Mucosa of descending colon (tissue), 3 donors: ENCODE data around the gene APBA2. TPM values are rescaled to one million over a fixed set of nuclear protein-coding genes. Genes with fewer than 3 reads are reported as not detected.

Source experiments
- ATAC-seq: fragments of 200-7000 bp; cut with Tn5 transposase; one replicate; pipeline ENCODE4 v1.9.1; 2020; ENCODE audit warnings: mild to moderate bottlenecking, moderate library complexity
- DNase-seq, 3 donors: peaks; one replicate each; pipeline ENCODE4 v3.0.0-alpha.2; 2020
- H3K36me3 ChIP-seq: fragments of 200-600 bp; one replicate; pipeline ENCODE4 v1.8.0; 2021; ENCODE audit warnings: low read depth, mild to moderate bottlenecking
- H3K4me1 ChIP-seq: fragments of 200-600 bp; one replicate; pipeline ENCODE4 v1.8.0; 2021; ENCODE audit warnings: low read depth, mild to moderate bottlenecking
- H3K4me3 ChIP-seq: fragments of 200-600 bp; one replicate; pipeline ENCODE4 v1.8.0; 2021; ENCODE audit warnings: mild to moderate bottlenecking
- H3K9me3 ChIP-seq: fragments of 200-600 bp; one replicate; pipeline ENCODE4 v1.8.0; 2021; ENCODE audit warnings: mild to moderate bottlenecking
- intact Hi-C, 2 donors: fragments of 100-400 bp; cut with DNase I in 1 of 2; cut with micrococcal nuclease in 1 of 2; formaldehyde crosslinking; loops; one replicate each; pipeline versions ENCODE4 v1.11.0 to v1.11.1; 2022; cut with DNase I, micrococcal nuclease
- total RNA-seq, 3 donors: library from RNA; stranded (reverse); fragmentation: NEBNext Ultra II Directional in 2 of 3; extraction: Animal tissue kit (Norgen Biotek cat#: 25700) in 2 of 3; gene quantifications; one replicate each; pipeline versions ENCODE4 v1.2.1 to v1.2.4, GENCODE V29; 2021 to 2023
- TF ChIP-seq, protein P1 (sequence below): fragments of 200-600 bp; IDR thresholded peaks from one replicate; pipeline ENCODE4 v1.8.0; 2022; ENCODE audit warnings: antibody characterized with exemption, mild to moderate bottlenecking
- donor health status: DM: no; HTN: no; CAD: no; lungs with moderate emphysema.
- donor health status: DM: no; HTN: no; CAD: no.
- donor health status: DM: no; HTN: yes; CAD: no.

The APBA2 gene
- total RNA-seq, 3 donors from 2014 or later, result 0.69 to 2.0 (median 1.2) TPM

DNA sequence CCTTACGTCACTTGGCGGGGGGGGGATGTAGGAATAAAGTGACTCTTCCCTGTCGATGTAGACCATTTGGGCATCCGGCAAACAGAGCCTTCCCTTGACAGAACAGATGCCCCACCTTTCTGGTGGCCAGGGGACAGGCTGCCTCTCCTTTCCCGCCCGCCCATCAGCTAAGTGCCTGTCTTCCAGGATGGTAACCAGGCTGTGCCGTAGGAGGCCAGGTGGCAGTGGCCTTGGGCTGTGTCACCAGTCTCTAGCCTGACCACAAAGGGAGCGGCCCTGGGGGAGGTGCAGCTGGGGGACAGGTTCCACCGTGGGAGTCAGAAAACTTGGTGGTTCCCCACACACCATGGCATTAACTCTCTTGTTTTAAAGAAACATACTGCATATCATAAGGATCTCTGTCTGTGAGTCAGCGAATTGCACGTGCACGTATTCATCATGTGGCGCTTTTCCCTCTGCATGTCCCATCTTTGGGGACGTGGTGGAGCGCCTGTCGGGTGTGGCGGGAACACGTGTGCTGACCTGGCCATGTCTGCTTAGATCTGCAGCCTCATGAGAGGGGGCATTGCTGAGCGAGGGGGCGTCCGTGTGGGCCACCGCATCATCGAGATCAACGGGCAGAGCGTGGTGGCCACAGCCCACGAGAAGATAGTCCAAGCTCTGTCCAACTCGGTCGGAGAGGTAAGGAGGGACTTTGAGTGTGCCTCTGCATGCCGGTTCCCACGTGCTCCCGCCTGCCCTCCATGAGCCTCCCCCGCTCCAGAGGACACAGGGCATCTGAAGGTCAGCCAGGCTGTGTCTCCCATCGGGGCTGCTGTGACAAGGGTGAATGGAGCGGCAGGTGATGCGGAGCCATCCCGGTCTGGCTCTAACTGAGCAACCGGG, 227.8 kb downstream of the APBA2 start:
- Histone ChIP-seq H3K9me3 (no peaks in the 10 kb centered on the region), H3K4me1 (no peaks in the 10 kb centered on the region), H3K4me3 (no peak overlapping the region), H3K36me3 (no peaks in the 10 kb centered on the region)
- TF ChIP-seq, protein P1, sequence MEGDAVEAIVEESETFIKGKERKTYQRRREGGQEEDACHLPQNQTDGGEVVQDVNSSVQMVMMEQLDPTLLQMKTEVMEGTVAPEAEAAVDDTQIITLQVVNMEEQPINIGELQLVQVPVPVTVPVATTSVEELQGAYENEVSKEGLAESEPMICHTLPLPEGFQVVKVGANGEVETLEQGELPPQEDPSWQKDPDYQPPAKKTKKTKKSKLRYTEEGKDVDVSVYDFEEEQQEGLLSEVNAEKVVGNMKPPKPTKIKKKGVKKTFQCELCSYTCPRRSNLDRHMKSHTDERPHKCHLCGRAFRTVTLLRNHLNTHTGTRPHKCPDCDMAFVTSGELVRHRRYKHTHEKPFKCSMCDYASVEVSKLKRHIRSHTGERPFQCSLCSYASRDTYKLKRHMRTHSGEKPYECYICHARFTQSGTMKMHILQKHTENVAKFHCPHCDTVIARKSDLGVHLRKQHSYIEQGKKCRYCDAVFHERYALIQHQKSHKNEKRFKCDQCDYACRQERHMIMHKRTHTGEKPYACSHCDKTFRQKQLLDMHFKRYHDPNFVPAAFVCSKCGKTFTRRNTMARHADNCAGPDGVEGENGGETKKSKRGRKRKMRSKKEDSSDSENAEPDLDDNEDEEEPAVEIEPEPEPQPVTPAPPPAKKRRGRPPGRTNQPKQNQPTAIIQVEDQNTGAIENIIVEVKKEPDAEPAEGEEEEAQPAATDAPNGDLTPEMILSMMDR, result no peak
- intact Hi-C loops, result no loop called here
- DNase-seq (no peak), ATAC-seq (no peak)

DNA sequence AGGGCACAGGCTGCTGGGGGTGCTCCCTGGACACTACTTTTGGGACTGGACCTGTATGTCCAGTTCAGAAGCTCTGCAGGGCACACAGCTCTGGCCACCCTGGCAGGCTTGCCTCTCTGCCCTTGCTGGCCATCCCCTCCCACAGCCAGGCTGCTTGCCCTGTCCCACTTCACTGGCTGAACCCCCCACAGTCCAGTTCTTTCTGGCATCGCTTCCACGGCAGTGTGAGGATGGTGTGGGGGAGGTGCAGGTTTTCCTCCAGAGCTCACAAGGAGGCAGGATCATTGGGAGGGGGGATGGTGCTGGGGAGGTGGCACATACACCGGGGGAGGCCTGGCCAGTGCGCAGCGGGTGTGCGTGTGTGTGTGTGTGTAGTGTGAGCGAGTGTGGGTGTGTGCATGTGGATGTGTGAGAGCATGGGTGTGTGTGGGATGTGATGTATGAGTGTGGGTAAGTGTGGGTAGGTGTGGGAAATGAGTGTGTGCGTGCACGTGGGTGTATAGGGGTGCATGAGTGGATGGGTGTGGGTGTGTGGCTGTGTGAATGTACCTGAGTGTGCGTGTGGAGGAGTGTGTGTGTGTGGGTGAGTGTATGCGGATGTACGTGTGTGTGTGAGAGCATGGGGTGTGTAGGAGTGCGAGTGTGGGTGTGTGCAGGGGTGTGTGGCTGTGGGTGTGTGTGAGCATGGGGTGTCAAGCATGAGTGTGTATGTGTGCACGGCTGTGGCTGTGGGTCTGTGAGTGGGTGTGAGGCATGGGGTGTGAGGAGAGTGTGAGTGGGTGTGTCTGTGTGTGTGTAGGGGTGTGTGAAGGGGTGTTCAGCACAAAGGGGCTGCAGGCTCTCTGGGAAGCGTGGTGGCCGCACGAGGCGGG, 228.7 kb downstream of the APBA2 start:
- intact Hi-C loops, result no loop called here
- Histone ChIP-seq H3K9me3 (no peaks in the 10 kb centered on the region), H3K36me3 (no peaks in the 10 kb centered on the region), H3K4me3 (no peak overlapping the region), H3K4me1 (no peaks in the 10 kb centered on the region)
- TF ChIP-seq, protein P1, result no peak
- no peak for ATAC-seq
- DNase-seq, result no peak

DNA sequence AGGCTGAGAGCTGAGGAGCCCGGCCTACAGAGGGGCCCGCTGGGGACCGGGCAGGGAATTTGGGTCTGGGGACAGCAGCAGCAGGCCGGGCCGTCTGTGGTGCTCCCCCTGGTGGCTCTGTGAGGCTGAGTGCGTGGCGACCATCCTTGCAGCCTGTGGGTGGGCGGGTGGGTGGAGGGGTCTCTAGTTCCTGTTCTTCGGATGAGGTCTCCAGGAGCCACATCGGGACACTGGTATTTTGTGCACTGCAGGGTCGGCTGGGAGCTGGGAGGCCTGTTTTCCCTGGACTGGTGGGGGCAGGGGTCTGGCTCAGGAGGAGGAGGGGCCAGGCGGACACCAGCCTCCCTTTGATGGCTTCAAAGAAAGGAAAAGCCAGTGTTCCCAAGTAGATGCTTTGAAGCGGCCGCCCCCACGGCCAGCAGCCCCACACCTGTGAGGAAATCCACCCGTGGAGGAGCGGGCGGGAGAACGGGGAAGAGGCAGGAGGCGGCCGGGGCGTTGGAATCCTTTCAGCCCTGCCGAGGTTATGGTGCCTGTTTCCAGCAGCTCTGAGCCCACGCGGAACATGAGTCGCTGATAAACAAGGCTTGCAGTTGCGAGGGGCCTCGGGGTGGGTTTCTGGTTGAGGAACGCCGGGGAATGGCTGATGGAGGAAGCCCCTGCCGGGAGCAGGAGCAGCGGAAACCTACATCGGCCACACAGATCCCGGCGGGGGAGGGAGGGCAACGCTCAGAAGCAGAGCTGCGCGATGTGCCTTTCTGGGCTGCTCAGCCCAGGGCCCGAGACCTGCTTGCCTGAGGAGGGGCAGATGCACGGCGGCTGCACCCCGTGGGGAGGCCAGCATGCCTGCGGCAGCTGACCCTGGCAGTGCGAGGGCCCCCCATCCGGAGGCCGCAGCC, 229.6 kb downstream of the APBA2 start:
- no peaks in the 10 kb centered on the region for H3K36me3 ChIP-seq
- no peak for ATAC-seq

GRCh38 chr15:29116970-29117700, 231.4 kb downstream of the APBA2 start:
- TF ChIP-seq, protein P1, result no peak
- no peaks in the 10 kb centered on the region for H3K36me3 ChIP-seq
- no peaks in the 10 kb centered on the region for H3K4me1 ChIP-seq
- H3K9me3 ChIP-seq, result no peaks in the 10 kb centered on the region
- ATAC-seq (no peak), DNase-seq (no peak)
- intact Hi-C loops, result no loop called here
- no peak overlapping the region for H3K4me3 ChIP-seq

More for the DNA sequence above, 229.6 kb downstream of the APBA2 start:
- DNase-seq, result no peak
- Histone ChIP-seq H3K4me3 (no peak overlapping the region), H3K4me1 (no peaks in the 10 kb centered on the region), H3K9me3 (no peaks in the 10 kb centered on the region)
- TF ChIP-seq, protein P1, result no peak
- intact Hi-C loops, result no loop called here
